HG03064 (cell line): ENCODE data around the gene CERS4.

Experiments
- ATAC-seq: cut with Tn5 transposase; IDR thresholded peaks from one replicate; pipeline ENCODE4 v1.9.1; 2021; ENCODE audit warnings: low read depth; ENCODE audit not compliant: unreplicated experiment

Gene CERS4

GRCh38 chr19:8311461-8312260 is 102.5 kb downstream of the CERS4 start:
- ATAC-seq, result no peak
